T follicular helper cell (primary cell): ENCODE measurements around the gene ATP6V1G2.
"Not testable (repeated sequence)": the region's sequence is repeated elsewhere in the genome, so short reads cannot be mapped to it uniquely, and the experiment has no call there.

ENCODE experiments used
- DNase-seq: peaks from one replicate; pipeline ENCODE4 v3.0.0-alpha.2; 2020; ENCODE audit warnings: low read depth
- total RNA-seq, 2 experiments: gene quantifications; one replicate each; lab custom pipeline; 2026; lab: John Stamatoyannopoulos, UW

Gene ATP6V1G2
- 0.30 to 1.8 reads per million in 2 experiments for total RNA-seq

- peak; percentile 76 for DNase-seq
These were observed at the start of gene ATP6V1G2 for GRCh38 chr6:31546339-31546957. Gene ATP6V1G2 (minus strand): TSS chr6:31546608. CDS start chr6:31546559, 49 bp downstream.

DNA sequence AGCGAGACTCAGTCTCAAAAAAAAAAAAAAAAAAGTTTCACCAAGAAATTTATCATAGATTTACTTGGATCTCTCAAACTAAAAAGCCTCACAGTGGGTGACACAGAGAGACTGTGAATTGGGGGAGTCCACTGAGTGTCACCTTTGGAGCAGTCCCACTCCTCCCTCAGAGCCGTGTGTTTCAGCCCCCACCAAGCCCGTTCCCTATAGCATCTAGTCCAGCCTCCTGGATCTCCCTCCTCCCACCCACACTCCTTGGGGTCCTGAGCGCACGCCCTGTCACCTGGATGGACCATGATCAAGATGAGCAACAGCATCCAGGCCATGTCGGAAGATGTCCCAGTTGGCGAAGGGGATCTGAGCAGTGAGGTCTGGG lies 46.0 kb upstream of the ATP6V1G2 start:
- DNase-seq = no peak

- DNase-seq = not testable (repeated sequence)
These were observed 44.3 kb upstream of the ATP6V1G2 start for GRCh38 chr6:31590691-31591090.

DNA sequence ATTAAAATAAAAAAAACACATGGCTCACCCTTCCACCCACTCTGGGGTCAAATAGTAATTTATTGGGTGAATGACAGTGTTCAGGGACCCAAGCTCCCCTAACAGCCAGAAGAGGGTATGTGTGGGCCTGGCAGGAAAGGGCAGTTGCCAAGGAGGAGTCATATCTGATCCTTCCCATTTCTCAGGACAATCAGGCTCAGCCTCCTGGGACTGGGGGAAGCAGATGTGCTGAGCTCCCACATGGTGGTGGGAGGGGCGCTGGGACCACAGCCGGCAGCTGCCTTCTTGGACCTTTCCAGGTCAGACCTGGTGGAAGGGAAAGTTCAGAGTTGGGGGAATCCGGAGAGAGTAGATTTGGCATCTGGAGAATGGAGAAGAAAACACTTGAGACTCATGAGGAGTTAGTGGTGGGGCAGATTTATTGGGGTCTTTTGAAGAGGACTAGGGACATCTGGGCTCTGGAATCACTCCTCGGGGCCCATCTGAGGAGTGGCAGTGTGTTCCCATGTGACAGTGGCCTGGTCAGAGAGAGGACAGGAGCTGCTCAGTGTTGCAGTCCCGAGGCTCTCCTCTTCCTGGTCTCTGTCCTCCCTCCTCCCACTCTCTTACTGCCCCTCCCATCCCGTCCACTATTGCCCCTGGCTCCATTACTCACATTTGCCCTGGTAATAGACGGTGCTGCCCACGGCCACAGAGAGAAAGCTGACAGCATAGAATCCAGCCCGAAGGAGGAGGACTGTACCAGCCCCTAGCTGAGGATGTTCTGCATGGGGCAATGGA lies 42.7 kb upstream of the ATP6V1G2 start:
- no peak for DNase-seq

- no peak for DNase-seq
These were observed 41.7 kb upstream of the ATP6V1G2 start for GRCh38 chr6:31587791-31588777.

- no peak for DNase-seq
These were observed 40.3 kb upstream of the ATP6V1G2 start for GRCh38 chr6:31586599-31587281.

- DNase-seq = no peak
These were observed 39.6 kb upstream of the ATP6V1G2 start, which contains the start of gene LST1 for GRCh38 chr6:31586008-31586407. Gene LST1 (plus strand): TSS chr6:31586277. CDS start chr6:31587300, 1,023 bp downstream.

DNA sequence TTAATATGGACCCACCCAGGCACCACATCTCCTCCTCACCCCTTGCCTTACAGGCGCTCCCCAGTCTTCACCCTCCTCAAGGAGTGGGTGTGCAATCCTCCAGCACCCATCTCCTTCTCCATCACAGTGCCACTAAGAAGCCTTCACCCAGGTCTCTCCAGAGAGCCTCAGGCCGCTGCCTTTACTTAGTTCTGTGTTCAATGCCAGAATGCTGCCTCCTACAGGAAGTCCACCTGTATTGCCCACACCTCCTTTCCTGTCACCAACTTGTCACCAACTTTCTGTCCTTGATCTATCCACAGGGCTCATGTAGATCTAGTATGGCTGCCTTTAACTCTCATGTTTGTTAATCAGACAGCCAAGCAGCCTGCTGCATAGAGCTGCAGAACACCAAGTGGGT lies 39.1 kb upstream of the ATP6V1G2 start:
- DNase-seq = no peak

- peak; percentile 67 for DNase-seq
These were observed 35.8 kb upstream of the ATP6V1G2 start, which contains the start of gene LTB for GRCh38 chr6:31582230-31582643. Gene LTB (minus strand): TSS chr6:31582424. CDS start chr6:31582417, 7 bp downstream.

GRCh38 chr6:31581434-31582229 lies 35.2 kb upstream of the ATP6V1G2 start:
- DNase-seq = no peak

DNA sequence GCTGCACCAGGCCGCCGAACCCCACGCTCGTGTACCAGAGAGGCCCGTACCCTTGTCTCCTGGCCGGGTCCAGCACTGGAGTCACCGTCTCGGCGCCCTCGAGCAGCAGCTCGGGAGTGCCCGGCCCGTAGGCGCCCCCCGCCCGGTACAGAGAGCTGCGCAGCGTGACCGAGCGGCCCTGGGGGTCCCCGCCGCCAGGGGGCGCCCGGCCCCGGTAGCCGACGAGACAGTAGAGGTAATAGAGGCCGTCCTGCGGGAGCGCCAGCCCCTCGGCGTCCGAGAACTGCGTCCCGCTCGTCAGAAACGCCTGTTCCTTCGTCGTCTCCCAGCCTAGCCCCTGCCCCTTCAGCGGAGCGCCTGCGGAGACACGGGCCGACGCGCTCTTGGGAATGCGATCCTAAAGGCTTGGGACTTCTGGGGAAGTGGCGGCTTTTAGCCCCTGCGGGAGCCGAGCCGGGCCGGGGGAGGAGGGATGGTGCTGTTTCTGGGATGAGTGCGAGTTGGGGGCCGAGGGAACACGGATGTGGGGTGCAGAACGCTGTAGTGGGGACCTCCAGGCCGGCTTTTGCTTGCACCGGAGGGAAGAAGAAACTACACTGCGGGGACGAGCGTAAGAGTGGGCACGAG lies 34.5 kb upstream of the ATP6V1G2 start:
- peak; percentile 81 for DNase-seq

DNA sequence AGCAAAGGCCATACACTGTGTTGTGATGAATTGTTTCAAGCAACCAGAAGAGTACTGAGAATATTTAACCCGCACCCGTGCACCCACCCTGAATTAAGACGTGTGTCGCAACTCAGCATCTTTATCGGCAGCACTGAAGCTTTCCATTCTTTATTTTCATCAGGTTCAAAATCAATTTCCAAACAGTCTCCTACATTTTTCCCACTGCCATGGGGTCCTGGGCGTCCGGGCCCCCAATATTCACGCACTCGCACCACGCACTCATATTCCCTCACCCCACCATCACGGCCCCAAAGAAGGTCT lies 34.0 kb upstream of the ATP6V1G2 start:
- DNase-seq = no peak

DNA sequence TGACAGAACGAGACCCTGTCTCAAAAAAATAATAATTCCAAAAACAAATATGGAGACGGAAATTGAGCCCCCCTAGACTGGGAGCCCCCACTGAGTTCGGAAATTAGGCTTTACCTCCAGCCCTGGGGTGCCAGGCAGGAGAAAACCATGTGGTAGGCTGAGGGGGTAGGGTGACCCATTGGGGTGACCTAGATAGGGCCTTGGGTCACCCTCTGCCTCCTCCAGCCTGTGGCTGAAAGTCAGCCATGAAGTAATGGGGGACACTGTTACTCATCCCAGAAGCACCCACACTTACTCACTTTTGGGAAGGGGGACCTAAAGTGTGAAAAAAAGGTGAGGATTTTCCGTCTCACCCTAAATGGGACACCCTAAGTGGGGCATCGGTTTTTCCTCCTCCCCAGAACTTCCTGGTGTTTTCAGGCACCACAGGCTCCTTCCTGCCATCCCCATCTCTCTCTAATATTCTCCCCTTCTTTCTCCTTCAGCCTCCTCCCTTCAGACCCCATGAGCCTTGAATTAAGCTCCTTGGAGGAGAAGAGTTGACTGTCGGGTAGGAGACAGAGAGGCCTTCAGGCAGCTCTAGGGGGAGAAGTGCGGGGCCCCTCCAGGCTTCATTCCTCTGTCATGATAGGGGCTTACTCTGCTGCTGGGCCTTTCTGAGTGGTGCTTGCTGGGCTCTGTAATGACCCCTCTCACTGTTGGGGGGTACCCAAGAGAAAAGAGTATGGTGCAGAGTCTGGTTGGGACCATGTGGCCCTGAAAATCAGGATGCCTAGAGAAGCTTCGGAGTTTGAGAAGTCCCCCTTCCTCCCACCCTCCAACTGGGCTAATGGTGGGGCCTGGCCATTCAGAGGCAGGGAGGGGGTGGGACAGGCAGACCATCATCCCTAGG lies 33.4 kb upstream of the ATP6V1G2 start:
- no peak for DNase-seq

DNA sequence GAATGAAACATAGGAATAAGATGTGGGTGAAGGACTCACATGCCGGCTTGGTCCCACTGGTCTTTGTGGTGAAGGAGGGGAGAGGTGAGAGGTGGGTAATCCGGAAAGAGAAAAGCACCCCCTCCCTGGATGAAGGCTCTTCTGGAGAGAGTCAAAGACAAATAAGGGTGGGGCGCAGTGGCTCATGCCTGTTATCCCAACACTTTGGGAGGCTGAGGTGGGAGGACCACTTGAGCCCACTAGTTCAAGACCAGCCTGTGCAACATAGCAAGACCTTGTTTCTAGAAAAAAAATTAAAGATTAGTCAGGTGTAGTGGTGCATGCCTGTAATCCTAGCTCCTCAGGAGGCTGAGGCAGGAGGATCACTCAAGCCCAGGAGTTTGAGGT lies 32.7 kb upstream of the ATP6V1G2 start:
- no peak for DNase-seq

- DNase-seq = no peak
These were observed 32.0 kb upstream of the ATP6V1G2 start for GRCh38 chr6:31578184-31579118.

GRCh38 chr6:31577579-31577966 lies 31.2 kb upstream of the ATP6V1G2 start:
- DNase-seq = no peak

- DNase-seq = no peak
These were observed 30.6 kb upstream of the ATP6V1G2 start for GRCh38 chr6:31576897-31577578.
